UCSD-AML1 (cell line): ENCODE data around the gene PRPSAP1.

Experiments used
- DNase-seq: peaks from one replicate; lab custom pipeline; 2025; ENCODE audit not compliant: unreplicated experiment; lab: John Stamatoyannopoulos, UW

Gene PRPSAP1

GRCh38 chr17:76353599-76354316 lies at the start of gene PRPSAP1:
Gene PRPSAP1, minus strand, starts transcription at chr17:76353916. Its CDS starts 213 bp downstream, at chr17:76353703.
- peak; percentile 95 for DNase-seq

GRCh38 chr17:76402711-76403110 lies 49.0 kb upstream of the PRPSAP1 start:
- no peak for DNase-seq

- DNase-seq: no peak
Observed at GRCh38 chr17:76399175-76400172, 45.8 kb upstream of the PRPSAP1 start.

- DNase-seq: no peak
Observed at GRCh38 chr17:76398523-76399174, 44.9 kb upstream of the PRPSAP1 start.

- peak; percentile 78 for DNase-seq
Observed at GRCh38 chr17:76397687-76398522, 44.2 kb upstream of the PRPSAP1 start.

GRCh38 chr17:76397184-76397583 lies 43.5 kb upstream of the PRPSAP1 start:
- no peak for DNase-seq

- DNase-seq: no peak
Observed at GRCh38 chr17:76395980-76396379, 42.3 kb upstream of the PRPSAP1 start.

- DNase-seq: no peak
Observed at GRCh38 chr17:76394166-76394565, 40.5 kb upstream of the PRPSAP1 start.

GRCh38 chr17:76391200-76391715 lies 37.5 kb upstream of the PRPSAP1 start:
- DNase-seq: no peak

GRCh38 chr17:76390003-76390421 lies 36.3 kb upstream of the PRPSAP1 start:
- DNase-seq: no peak

GRCh38 chr17:76388966-76389888 lies 35.5 kb upstream of the PRPSAP1 start:
- no peak for DNase-seq

- no peak for DNase-seq
Observed at GRCh38 chr17:76386966-76387765, 33.5 kb upstream of the PRPSAP1 start.

- DNase-seq: peak; percentile 82
Observed at GRCh38 chr17:76385892-76386786, 32.4 kb upstream of the PRPSAP1 start.

GRCh38 chr17:76384987-76385891 lies 31.5 kb upstream of the PRPSAP1 start:
- DNase-seq: no peak

- DNase-seq: peak; percentile 79
Observed at GRCh38 chr17:76384222-76384986, 30.7 kb upstream of the PRPSAP1 start, which contains the start of gene SPHK1. Gene SPHK1, plus strand, starts transcription at chr17:76384609. Its CDS starts 1,036 bp downstream, at chr17:76385645.
